ENCODE data around the gene EPS8L1.

GRCh38 chr19:55112246-55112776, 36.6 kb downstream of the EPS8L1 start:
- TF ChIP-seq CTCF (IDR thresholded peaks at IDR 0.05; ENCODE audit: low read depth, low read length, poor library complexity, severe bottlenecking) (no peak), EZH2phosphoT487 (IDR thresholded peaks at IDR 0.05; ENCODE audit: borderline replicate concordance, low read length) (no peak)
